ENCODE measurements around the gene LEMD3.
A peak's percentile ranks its signal among the peaks of the same experiment; 100 is the strongest.

DNA sequence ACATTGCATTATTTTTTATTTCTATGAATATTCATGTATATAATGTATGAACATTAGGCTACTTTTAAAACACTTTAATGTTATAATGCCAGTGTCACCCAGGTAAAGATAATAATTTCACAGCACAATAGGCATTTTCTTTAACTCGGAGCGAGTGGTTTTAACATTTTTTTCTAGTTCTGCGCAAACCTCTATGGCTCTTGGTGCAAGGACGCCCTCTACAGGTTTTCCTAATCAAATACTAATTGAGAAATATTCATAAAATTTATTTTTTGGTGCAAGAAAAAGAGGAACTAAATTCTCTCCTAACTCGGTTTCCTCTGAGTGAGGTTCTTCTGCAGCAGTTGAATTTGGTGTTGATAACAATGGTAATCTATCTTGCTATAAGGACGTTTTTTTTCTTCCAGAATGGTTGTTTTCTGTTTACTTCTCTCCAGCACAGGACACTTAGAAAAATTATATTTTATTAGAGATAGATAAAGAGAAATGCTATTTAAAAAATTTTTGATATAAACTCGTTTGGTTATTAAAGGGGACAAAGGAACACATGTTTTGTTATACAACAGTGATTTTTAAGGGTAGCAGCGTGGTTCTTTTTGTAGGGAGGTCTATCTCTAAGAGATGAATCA, 45.8 kb upstream of the LEMD3 start:
- TF ChIP-seq POLR2AphosphoS5 (IDR thresholded peaks at IDR 0.05; ENCODE audit: low read depth) = no peak
- no peak for TF ChIP-seq EZH2phosphoT487 (IDR thresholded peaks at IDR 0.05; ENCODE audit: unreplicated experiment)
- TF ChIP-seq, protein P1, sequence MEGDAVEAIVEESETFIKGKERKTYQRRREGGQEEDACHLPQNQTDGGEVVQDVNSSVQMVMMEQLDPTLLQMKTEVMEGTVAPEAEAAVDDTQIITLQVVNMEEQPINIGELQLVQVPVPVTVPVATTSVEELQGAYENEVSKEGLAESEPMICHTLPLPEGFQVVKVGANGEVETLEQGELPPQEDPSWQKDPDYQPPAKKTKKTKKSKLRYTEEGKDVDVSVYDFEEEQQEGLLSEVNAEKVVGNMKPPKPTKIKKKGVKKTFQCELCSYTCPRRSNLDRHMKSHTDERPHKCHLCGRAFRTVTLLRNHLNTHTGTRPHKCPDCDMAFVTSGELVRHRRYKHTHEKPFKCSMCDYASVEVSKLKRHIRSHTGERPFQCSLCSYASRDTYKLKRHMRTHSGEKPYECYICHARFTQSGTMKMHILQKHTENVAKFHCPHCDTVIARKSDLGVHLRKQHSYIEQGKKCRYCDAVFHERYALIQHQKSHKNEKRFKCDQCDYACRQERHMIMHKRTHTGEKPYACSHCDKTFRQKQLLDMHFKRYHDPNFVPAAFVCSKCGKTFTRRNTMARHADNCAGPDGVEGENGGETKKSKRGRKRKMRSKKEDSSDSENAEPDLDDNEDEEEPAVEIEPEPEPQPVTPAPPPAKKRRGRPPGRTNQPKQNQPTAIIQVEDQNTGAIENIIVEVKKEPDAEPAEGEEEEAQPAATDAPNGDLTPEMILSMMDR (conservative IDR thresholded peaks at IDR 0.05; ENCODE audit: low read depth in 2 of 2) = peak; percentile 71 to 90
- TF ChIP-seq CREB1 (CRISPR knock-in tag; IDR thresholded peaks at IDR 0.05; ENCODE audit: low read depth) = no peak
- TF ChIP-seq, protein P2, sequence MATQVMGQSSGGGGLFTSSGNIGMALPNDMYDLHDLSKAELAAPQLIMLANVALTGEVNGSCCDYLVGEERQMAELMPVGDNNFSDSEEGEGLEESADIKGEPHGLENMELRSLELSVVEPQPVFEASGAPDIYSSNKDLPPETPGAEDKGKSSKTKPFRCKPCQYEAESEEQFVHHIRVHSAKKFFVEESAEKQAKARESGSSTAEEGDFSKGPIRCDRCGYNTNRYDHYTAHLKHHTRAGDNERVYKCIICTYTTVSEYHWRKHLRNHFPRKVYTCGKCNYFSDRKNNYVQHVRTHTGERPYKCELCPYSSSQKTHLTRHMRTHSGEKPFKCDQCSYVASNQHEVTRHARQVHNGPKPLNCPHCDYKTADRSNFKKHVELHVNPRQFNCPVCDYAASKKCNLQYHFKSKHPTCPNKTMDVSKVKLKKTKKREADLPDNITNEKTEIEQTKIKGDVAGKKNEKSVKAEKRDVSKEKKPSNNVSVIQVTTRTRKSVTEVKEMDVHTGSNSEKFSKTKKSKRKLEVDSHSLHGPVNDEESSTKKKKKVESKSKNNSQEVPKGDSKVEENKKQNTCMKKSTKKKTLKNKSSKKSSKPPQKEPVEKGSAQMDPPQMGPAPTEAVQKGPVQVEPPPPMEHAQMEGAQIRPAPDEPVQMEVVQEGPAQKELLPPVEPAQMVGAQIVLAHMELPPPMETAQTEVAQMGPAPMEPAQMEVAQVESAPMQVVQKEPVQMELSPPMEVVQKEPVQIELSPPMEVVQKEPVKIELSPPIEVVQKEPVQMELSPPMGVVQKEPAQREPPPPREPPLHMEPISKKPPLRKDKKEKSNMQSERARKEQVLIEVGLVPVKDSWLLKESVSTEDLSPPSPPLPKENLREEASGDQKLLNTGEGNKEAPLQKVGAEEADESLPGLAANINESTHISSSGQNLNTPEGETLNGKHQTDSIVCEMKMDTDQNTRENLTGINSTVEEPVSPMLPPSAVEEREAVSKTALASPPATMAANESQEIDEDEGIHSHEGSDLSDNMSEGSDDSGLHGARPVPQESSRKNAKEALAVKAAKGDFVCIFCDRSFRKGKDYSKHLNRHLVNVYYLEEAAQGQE (IDR thresholded peaks at IDR 0.05; ENCODE audit: unreplicated experiment) = no peak
- TF ChIP-seq, protein P3, sequence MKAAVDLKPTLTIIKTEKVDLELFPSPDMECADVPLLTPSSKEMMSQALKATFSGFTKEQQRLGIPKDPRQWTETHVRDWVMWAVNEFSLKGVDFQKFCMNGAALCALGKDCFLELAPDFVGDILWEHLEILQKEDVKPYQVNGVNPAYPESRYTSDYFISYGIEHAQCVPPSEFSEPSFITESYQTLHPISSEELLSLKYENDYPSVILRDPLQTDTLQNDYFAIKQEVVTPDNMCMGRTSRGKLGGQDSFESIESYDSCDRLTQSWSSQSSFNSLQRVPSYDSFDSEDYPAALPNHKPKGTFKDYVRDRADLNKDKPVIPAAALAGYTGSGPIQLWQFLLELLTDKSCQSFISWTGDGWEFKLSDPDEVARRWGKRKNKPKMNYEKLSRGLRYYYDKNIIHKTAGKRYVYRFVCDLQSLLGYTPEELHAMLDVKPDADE (IDR thresholded peaks at IDR 0.05) = no peak
- no peak for TF ChIP-seq EZH2 (IDR thresholded peaks at IDR 0.05; ENCODE audit: low read depth, unreplicated experiment)
